ENCODE data around the gene ASTN2.

DNA sequence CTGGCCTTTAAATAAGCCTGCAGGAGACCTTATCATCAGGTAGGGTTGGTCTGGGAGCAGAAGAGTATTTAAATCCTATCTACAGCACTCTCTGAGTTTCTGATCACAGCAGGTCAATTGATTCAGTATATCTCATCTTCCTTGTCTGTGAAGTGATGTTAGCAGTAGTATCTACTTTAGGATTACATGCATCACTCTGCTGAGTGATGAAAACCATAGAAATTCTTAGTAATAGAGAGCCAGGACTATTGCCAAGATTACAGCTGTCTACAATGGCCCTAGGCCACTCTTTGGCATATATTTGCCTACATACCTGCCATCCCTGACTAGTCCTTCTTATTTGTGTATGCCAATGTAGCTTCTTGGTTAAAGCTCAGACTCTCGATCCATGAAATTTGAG lies 183.8 kb downstream of the ASTN2 start:
- TF ChIP-seq CTCF (IDR thresholded peaks at IDR 0.05) (no peak), POLR2A (IDR thresholded peaks at IDR 0.05) (no peak), POLR2AphosphoS5 (IDR thresholded peaks at IDR 0.05) (no peak)
